B cell (primary cell): ENCODE data around the gene ZNF518B. TPM values are rescaled to one million over a fixed set of nuclear protein-coding genes. Genes with fewer than 3 reads are reported as not detected.
A peak's percentile ranks its signal among the peaks of the same experiment; 100 is the strongest.

Experiments used
- ATAC-seq: fragments of 200-7000 bp; cut with Tn5 transposase; one replicate; pipeline ENCODE4 v1.10.0; 2021; ENCODE audit warnings: low read depth, mild to moderate bottlenecking, moderate number of reproducible peaks, moderate library complexity
- CTCF ChIA-PET: fragments of 350-600 bp; sonication (Branson Sonifier 250); formaldehyde crosslinking; loops from one replicate; lab custom pipeline; 2021; ENCODE audit warnings: antibody characterized with exemption, inconsistent platforms; lab: Charles Lee
- POLR2A ChIA-PET: fragments of 350-600 bp; sonication (Branson Sonifier 250); formaldehyde crosslinking; loops from one replicate; lab custom pipeline; 2021; ENCODE audit warnings: antibody characterized with exemption; lab: Charles Lee
- DNase-seq: peaks from one replicate; pipeline ENCODE4 v3.0.0; 2013
- H2AFZ ChIP-seq: 2 replicates; pipeline ENCODE4 v1.6.1; 2012; ENCODE audit warnings: mild to moderate bottlenecking, low read depth, low read length; ENCODE audit not compliant: insufficient read depth, poor library complexity, severe bottlenecking
- H3K27ac ChIP-seq, 2 donors: 1 replicate in 1 of 2; 2 replicates in 1 of 2; pipeline ENCODE4 v1.5.1; 2012 to 2013; ENCODE audit warnings: low read length in 2 of 2, mild to moderate bottlenecking in 2 of 2, moderate library complexity in 1 of 2
- H3K27me3 ChIP-seq, 4 experiments: fragments of 200-600 bp in 1 of 4; sonication (generic) in 1 of 4; replicated peaks in 1 of 4; 1 replicate in 2 of 4; 2 replicates in 2 of 4; pipeline versions ENCODE4 v1.6.1 to v1.7.0; 2013 to 2016; ENCODE audit warnings: low read length in 3 of 4, mild to moderate bottlenecking in 2 of 4, mixed read lengths in 1 of 4, moderate library complexity in 1 of 4; ENCODE audit not compliant: insufficient read depth in 4 of 4, control insufficient read depth in 3 of 4; ENCODE audit errors: control extremely low read depth in 1 of 4
- H3K36me3 ChIP-seq, 2 experiments: replicated peaks in 1 of 2; 1 replicate in 1 of 2; 2 replicates in 1 of 2; pipeline versions ENCODE4 v1.6.1 to v1.7.1; 2013; ENCODE audit warnings: low read length in 1 of 2; ENCODE audit not compliant: insufficient read depth in 2 of 2, control insufficient read depth in 1 of 2; ENCODE audit errors: control extremely low read depth in 1 of 2, extremely low read depth in 1 of 2
- H3K4me1 ChIP-seq, 2 donors: fragments of 200-600 bp in 1 of 2; sonication (generic) in 1 of 2; 1 replicate in 1 of 2; 2 replicates in 1 of 2; pipeline versions ENCODE4 v1.5.1 to v1.6.1; 2013 to 2017; ENCODE audit warnings: low read length in 2 of 2; ENCODE audit not compliant: control insufficient read depth in 2 of 2, insufficient read depth in 2 of 2
- H3K4me2 ChIP-seq: replicated peaks from 2 replicates; pipeline ENCODE3; 2012; ENCODE audit warnings: mild to moderate bottlenecking, low read depth, low read length; ENCODE audit not compliant: poor library complexity, severe bottlenecking
- H3K4me3 ChIP-seq, 5 experiments: fragments of 200-600 bp in 1 of 5; sonication (generic) in 1 of 5; 1 replicate in 3 of 5; 2 replicates in 2 of 5; pipeline versions ENCODE4 v1.5.1 to v1.7.0; 2011 to 2016; ENCODE audit warnings: low read length in 4 of 5, mild to moderate bottlenecking in 4 of 5, low read depth in 2 of 5, control low read depth in 1 of 5, moderate library complexity in 1 of 5; ENCODE audit not compliant: insufficient read depth in 1 of 5; ENCODE audit errors: control extremely low read depth in 1 of 5, extremely low read depth in 1 of 5
- H3K79me2 ChIP-seq: fragments of 200-600 bp; sonication (generic); one replicate; pipeline ENCODE4 v1.6.0; 2016; ENCODE audit warnings: low read length; ENCODE audit not compliant: control insufficient read depth, insufficient read depth
- H3K9ac ChIP-seq: fragments of 200-600 bp; sonication (generic); 2 replicates; pipeline ENCODE4 v1.6.1; 2017; ENCODE audit warnings: mild to moderate bottlenecking, low read length, moderate library complexity
- H3K9me3 ChIP-seq, 3 donors: one replicate each; pipeline versions ENCODE4 v1.6.1 to v1.7.1; 2013; ENCODE audit warnings: low read length in 2 of 3; ENCODE audit not compliant: control insufficient read depth in 2 of 3, insufficient read depth in 1 of 3; ENCODE audit errors: control extremely low read depth in 1 of 3
- H4K20me1 ChIP-seq: 2 replicates; pipeline ENCODE4 v1.6.0; 2012; ENCODE audit warnings: mild to moderate bottlenecking, low read length; ENCODE audit not compliant: insufficient read depth, control insufficient read depth, poor library complexity, severe bottlenecking
- H3K27ac Mint-ChIP-seq: one replicate; pipeline ENCODE4 v1.8.0; 2021; ENCODE audit warnings: mixed read lengths
- H3K27me3 Mint-ChIP-seq: one replicate; pipeline ENCODE4 v1.8.0; 2021; ENCODE audit warnings: mixed read lengths
- H3K4me1 Mint-ChIP-seq: one replicate; pipeline ENCODE4 v1.8.0; 2021; ENCODE audit warnings: mixed read lengths
- H3K4me3 Mint-ChIP-seq: one replicate; pipeline ENCODE4 v1.8.0; 2021; ENCODE audit warnings: mixed read lengths
- H3K9me3 Mint-ChIP-seq: one replicate; pipeline ENCODE4 v1.8.0; 2022; ENCODE audit warnings: mixed read lengths; ENCODE audit not compliant: insufficient read depth
- CTCF ChIP-seq: fragments of 200-600 bp; IDR thresholded peaks from one replicate; pipeline ENCODE4 v1.8.0; 2022; ENCODE audit warnings: antibody characterized with exemption, mild to moderate bottlenecking
- EZH2 ChIP-seq: IDR thresholded peaks from 2 replicates; pipeline ENCODE4 v1.6.1; 2012; ENCODE audit warnings: borderline replicate concordance, low read depth, mild to moderate bottlenecking, moderate library complexity, low read length; ENCODE audit not compliant: insufficient read depth, poor library complexity, severe bottlenecking
- WGBS: methylation state at CpG from one replicate; pipeline ENCODE4 v1.1.5; 2013; ENCODE audit warnings: missing lambda C conversion rate; ENCODE audit not compliant: insufficient coverage; 5-methylcytosine and 5-hydroxymethylcytosine counted together
- intact Hi-C: fragments of 100-400 bp; cut with micrococcal nuclease; formaldehyde crosslinking; loops from one replicate; pipeline ENCODE4 v1.10.0; 2022
- polyA plus RNA-seq: library from polyadenylated mRNA; depleted of rRNA; stranded (reverse); fragments of >200 nt; gene quantifications from 2 replicates; pipeline ENCODE4 v1.2.3, GENCODE V29; 2012
- total RNA-seq, 2 donors: library from RNA; stranded (reverse); fragments of 120-200 nt in 1 of 2; gene quantifications; 1 replicate in 1 of 2; 2 replicates in 1 of 2; pipeline versions ENCODE4 v1.2.3 to v1.2.4, GENCODE V29; 2013 to 2022

Gene ZNF518B
- total and polyA plus RNA-seq, 2 donors (not counting 1 experiment from before 2014, with no cell fraction given) = 9.1 to 39.8 TPM

GRCh38 chr4:10462876-10463275, 5.7 kb upstream of the ZNF518B start:
- Mint-ChIP-seq H3K27ac (no peak overlapping the region), H3K9me3 (no peaks in the 10 kb centered on the region), H3K4me3 (peak overlapping the region; percentile 11), H3K4me1 (peaks cover 13% of the 10 kb centered on the region), H3K27me3 (peaks cover 60% of the 10 kb centered on the region)
- Histone ChIP-seq H4K20me1 (no peaks in the 10 kb centered on the region), H3K36me3 (no peaks in the 10 kb centered on the region), H2AFZ (no peak overlapping the region), H3K79me2 (no peaks in the 10 kb centered on the region), H3K27ac (no peak overlapping the region), H3K27me3 (peaks cover 0 to 39% (median 17%) of the 10 kb centered on the region in 4 experiments), H3K4me3 (no peak overlapping the region), H3K9me3 (peaks cover 0 to 18% (median 2%) of the 10 kb centered on the region in 3 donors), H3K4me1 (peaks cover 6 to 15% of the 10 kb centered on the region in 2 donors), H3K4me2 (no peak overlapping the region), H3K9ac (no peak overlapping the region)
- POLR2A ChIA-PET = no interaction called here
- intact Hi-C loops = loop anchor here (10.0 kb wide), 2 partner anchors 308 to 962 kb away; partner anchors contain the start of gene HS3ST1
- CTCF ChIA-PET = interaction anchor here (1.0 to 1.4 kb wide), 3 partner anchors 10 to 60 kb away, joined by 4 to 5 read pairs (median 4); no protein-coding TSS in a partner anchor
- ATAC-seq (no peak), DNase-seq (no peak)
- TF ChIP-seq EZH2 (no peak), CTCF (no peak)
- WGBS = 72% methylated on average over 2 of the region's 4 CpGs

- Histone ChIP-seq H3K27me3 (peaks cover 0 to 44% (median 17%) of the 10 kb centered on the region in 4 experiments), H3K79me2 (no peaks in the 10 kb centered on the region), H2AFZ (peak overlapping the region; percentile 92), H3K9me3 (peaks cover 0 to 23% (median 2%) of the 10 kb centered on the region in 3 donors), H3K36me3 (no peaks in the 10 kb centered on the region), H4K20me1 (no peaks in the 10 kb centered on the region), H3K4me3 (peak overlapping the region; percentile 27 to 62 (median 48)), H3K27ac (no peak overlapping the region), H3K9ac (peak overlapping the region; percentile 67), H3K4me2 (peak overlapping the region; percentile 90), H3K4me1 (peaks cover 11 to 21% of the 10 kb centered on the region in 2 donors)
- H3K4me1 Mint-ChIP-seq = peaks cover 17% of the 10 kb centered on the region
- H3K27ac Mint-ChIP-seq = no peak overlapping the region
- H3K27me3 Mint-ChIP-seq = peaks cover 51% of the 10 kb centered on the region
- WGBS = 63% methylated on average over 27 of the region's 27 CpGs
- TF ChIP-seq CTCF = no peak
- no peak for TF ChIP-seq EZH2
- intact Hi-C loops = loop anchor here (2.0 to 10.0 kb wide), 3 partner anchors 77 to 963 kb away; partner anchors contain the start of gene HS3ST1
- peak overlapping the region; percentile 82 for H3K4me3 Mint-ChIP-seq
- ATAC-seq = no peak
- ChIA-PET POLR2A (no interaction called here), CTCF (interaction anchor here (0.9 to 2.4 kb wide), 12 partner anchors 8 to 345 kb away, joined by 3 to 11 read pairs (median 4); partner anchors contain the start of gene WDR1)
- no peaks in the 10 kb centered on the region for H3K9me3 Mint-ChIP-seq
- no peak for DNase-seq
These were observed 4.7 kb upstream of the ZNF518B start for GRCh38 chr4:10461850-10462400.
